Natural killer cell (primary cell): ENCODE results near the gene POMGNT2. TPM values are rescaled to one million over a fixed set of nuclear protein-coding genes. Genes with fewer than 3 reads are reported as not detected.

Experiments used
- ATAC-seq, 3 donors: fragments of 150-1000 bp in 2 of 3; fragments of 200-7000 bp in 1 of 3; cut with Tn5 transposase; 1 replicate in 1 of 3; 2 replicates in 2 of 3; pipeline ENCODE4 v1.10.0; 2021; ENCODE audit warnings: mild to moderate bottlenecking in 2 of 3, moderate library complexity in 2 of 3
- DNase-seq, 2 donors: peaks; one replicate each; pipeline versions ENCODE4 v3.0.0 to v3.0.0-alpha.2; 2013 to 2021; ENCODE audit warnings: mixed read lengths in 1 of 2
- H3K27ac ChIP-seq: one replicate; pipeline ENCODE4 v1.5.1; 2013; ENCODE audit warnings: mild to moderate bottlenecking, low read length
- H3K27me3 ChIP-seq: one replicate; pipeline ENCODE4 v1.6.1; 2013; ENCODE audit warnings: low read length; ENCODE audit not compliant: control insufficient read depth, insufficient read depth
- H3K36me3 ChIP-seq: one replicate; pipeline ENCODE4 v1.6.1; 2013; ENCODE audit warnings: low read length; ENCODE audit not compliant: control insufficient read depth, insufficient read depth
- H3K4me1 ChIP-seq: one replicate; pipeline ENCODE4 v1.6.1; 2013; ENCODE audit warnings: low read length; ENCODE audit not compliant: control insufficient read depth, insufficient read depth
- H3K4me3 ChIP-seq: one replicate; pipeline ENCODE4 v1.5.1; 2013; ENCODE audit warnings: low read length
- H3K9me3 ChIP-seq: one replicate; pipeline ENCODE4 v1.6.1; 2013; ENCODE audit warnings: low read length; ENCODE audit not compliant: control insufficient read depth, insufficient read depth
- H3K27ac Mint-ChIP-seq, 2 donors: one replicate each; pipeline ENCODE4 v1.8.0; 2022; ENCODE audit warnings: mild to moderate bottlenecking in 2 of 2, mixed read lengths in 2 of 2, moderate library complexity in 1 of 2
- H3K27me3 Mint-ChIP-seq, 2 donors: one replicate each; pipeline ENCODE4 v1.8.0; 2022; ENCODE audit warnings: low read depth in 2 of 2, mixed read lengths in 2 of 2
- H3K36me3 Mint-ChIP-seq: one replicate; pipeline ENCODE4 v1.8.0; 2022; ENCODE audit warnings: mixed read lengths
- H3K4me1 Mint-ChIP-seq, 2 donors: one replicate each; pipeline ENCODE4 v1.8.0; 2022; ENCODE audit warnings: mixed read lengths in 2 of 2
- H3K4me3 Mint-ChIP-seq: one replicate; pipeline ENCODE4 v1.8.0; 2022; ENCODE audit warnings: mild to moderate bottlenecking, moderate library complexity, mixed read lengths
- H3K9me3 Mint-ChIP-seq, 2 donors: one replicate each; pipeline ENCODE4 v1.8.0; 2022; ENCODE audit warnings: mixed read lengths in 2 of 2
- WGBS: methylation state at CpG from one replicate; pipeline ENCODE4 v1.1.7; 2013; ENCODE audit warnings: missing lambda C conversion rate; ENCODE audit not compliant: insufficient coverage; 5-methylcytosine and 5-hydroxymethylcytosine counted together
- intact Hi-C: fragments of 100-400 bp; cut with micrococcal nuclease; formaldehyde crosslinking; loops from one replicate; pipeline ENCODE4 v1.14.2; 2022
- total RNA-seq, 4 donors: library from RNA; stranded (reverse); fragments of 120-200 nt in 1 of 4; gene quantifications; one replicate each; pipeline versions ENCODE4 v1.2.3 to v1.2.4, GENCODE V29; 2013 to 2022
- TF ChIP-seq, protein P1 (sequence below): fragments of 200-600 bp; IDR thresholded peaks from one replicate; pipeline ENCODE4 v1.8.0; 2022; ENCODE audit warnings: antibody characterized with exemption

POMGNT2 gene
- total RNA-seq, 3 donors from 2014 or later (not counting 1 experiment from before 2014, with no cell fraction given), result 4.3 to 7.4 (median 6.6) TPM

- Mint-ChIP-seq H3K4me3 (no peak overlapping the region), H3K27me3 (no peaks in the 10 kb centered on the region), H3K36me3 (no peaks in the 10 kb centered on the region), H3K4me1 (peaks cover 0 to 5% of the 10 kb centered on the region in 2 donors), H3K27ac (no peak overlapping the region), H3K9me3 (no peaks in the 10 kb centered on the region)
- Histone ChIP-seq H3K36me3 (peaks cover 20% of the 10 kb centered on the region), H3K9me3 (no peaks in the 10 kb centered on the region), H3K27ac (no peak overlapping the region), H3K4me3 (no peak overlapping the region), H3K27me3 (no peaks in the 10 kb centered on the region), H3K4me1 (no peaks in the 10 kb centered on the region)
- 98% methylated on average over 40 of the region's 40 CpGs for WGBS
- intact Hi-C loops, result no loop called here
- DNase-seq (no peak), ATAC-seq (no peak)
- TF ChIP-seq, protein P1, sequence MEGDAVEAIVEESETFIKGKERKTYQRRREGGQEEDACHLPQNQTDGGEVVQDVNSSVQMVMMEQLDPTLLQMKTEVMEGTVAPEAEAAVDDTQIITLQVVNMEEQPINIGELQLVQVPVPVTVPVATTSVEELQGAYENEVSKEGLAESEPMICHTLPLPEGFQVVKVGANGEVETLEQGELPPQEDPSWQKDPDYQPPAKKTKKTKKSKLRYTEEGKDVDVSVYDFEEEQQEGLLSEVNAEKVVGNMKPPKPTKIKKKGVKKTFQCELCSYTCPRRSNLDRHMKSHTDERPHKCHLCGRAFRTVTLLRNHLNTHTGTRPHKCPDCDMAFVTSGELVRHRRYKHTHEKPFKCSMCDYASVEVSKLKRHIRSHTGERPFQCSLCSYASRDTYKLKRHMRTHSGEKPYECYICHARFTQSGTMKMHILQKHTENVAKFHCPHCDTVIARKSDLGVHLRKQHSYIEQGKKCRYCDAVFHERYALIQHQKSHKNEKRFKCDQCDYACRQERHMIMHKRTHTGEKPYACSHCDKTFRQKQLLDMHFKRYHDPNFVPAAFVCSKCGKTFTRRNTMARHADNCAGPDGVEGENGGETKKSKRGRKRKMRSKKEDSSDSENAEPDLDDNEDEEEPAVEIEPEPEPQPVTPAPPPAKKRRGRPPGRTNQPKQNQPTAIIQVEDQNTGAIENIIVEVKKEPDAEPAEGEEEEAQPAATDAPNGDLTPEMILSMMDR, result no peak
These were observed 24.9 kb downstream of the POMGNT2 start for GRCh38 chr3:43080726-43081568.

DNA sequence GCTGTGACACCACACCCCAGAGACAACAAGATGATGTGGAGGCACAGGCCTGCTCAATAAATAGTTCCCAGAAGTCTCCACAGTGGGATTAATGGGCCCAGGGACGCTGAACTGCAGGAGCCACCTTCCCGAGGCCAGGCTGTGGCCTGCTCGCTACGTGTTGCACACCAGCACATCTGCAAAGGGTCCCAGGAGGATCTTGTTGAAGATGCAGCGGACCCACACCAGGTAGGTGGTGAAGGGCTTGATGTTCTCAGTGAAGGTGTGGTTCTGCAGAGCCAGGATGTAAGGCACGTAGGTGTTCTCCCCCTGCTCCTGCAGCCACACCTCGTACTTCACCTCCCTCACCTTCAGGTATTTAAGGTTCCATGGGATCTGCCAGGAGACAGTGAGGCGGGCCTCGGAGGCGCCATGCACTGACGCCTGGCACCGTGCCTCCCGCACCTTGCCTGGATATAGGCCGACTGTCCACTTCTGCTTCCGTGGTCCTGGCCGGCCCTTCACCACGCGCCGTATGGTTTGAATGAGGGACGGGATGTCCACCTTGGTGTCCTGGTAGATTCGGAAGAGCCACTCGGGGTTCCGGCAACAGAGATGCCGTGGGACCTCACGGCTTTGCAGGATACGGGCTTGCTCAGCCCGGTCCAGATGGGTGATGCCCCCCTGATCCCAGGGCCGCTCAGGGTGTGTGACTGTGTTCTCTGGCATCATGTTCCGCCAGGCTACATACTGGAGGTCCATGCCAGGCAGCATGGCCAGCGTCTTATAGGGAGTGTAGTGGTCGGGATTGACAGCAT is 26.1 kb downstream of the POMGNT2 start:
- Mint-ChIP-seq H3K4me1 (no peaks in the 10 kb centered on the region), H3K27ac (no peak overlapping the region), H3K9me3 (no peaks in the 10 kb centered on the region), H3K36me3 (no peaks in the 10 kb centered on the region), H3K27me3 (no peaks in the 10 kb centered on the region), H3K4me3 (no peak overlapping the region)
- ATAC-seq (no peak), DNase-seq (no peak)
- intact Hi-C loops, result no loop called here
- TF ChIP-seq, protein P1, result no peak
- Histone ChIP-seq H3K9me3 (no peaks in the 10 kb centered on the region), H3K27me3 (no peaks in the 10 kb centered on the region), H3K4me3 (no peak overlapping the region), H3K27ac (no peak overlapping the region), H3K36me3 (peaks cover 20% of the 10 kb centered on the region), H3K4me1 (no peaks in the 10 kb centered on the region)
- 93% methylated on average over 31 of the region's 31 CpGs for WGBS

GRCh38 chr3:43077707-43078106 is 28.2 kb downstream of the POMGNT2 start:
- ATAC-seq, result no peak
- H3K9me3 Mint-ChIP-seq, result no peaks in the 10 kb centered on the region
- Histone ChIP-seq H3K9me3 (no peaks in the 10 kb centered on the region), H3K27me3 (no peaks in the 10 kb centered on the region), H3K4me1 (no peaks in the 10 kb centered on the region), H3K4me3 (no peak overlapping the region), H3K27ac (no peak overlapping the region), H3K36me3 (peaks cover 20% of the 10 kb centered on the region)
- no peak overlapping the region for H3K27ac Mint-ChIP-seq
- no peak for DNase-seq
- no peaks in the 10 kb centered on the region for H3K4me1 Mint-ChIP-seq
- H3K4me3 Mint-ChIP-seq, result no peak overlapping the region
- no peaks in the 10 kb centered on the region for H3K27me3 Mint-ChIP-seq
- intact Hi-C loops, result no loop called here
- TF ChIP-seq, protein P1, result no peak
- no peaks in the 10 kb centered on the region for H3K36me3 Mint-ChIP-seq
